Tibial artery (tissue), 4 donors: ENCODE results near the gene L2HGDH.

ENCODE experiments used
- DNase-seq, 2 donors: peaks; one replicate each; pipeline ENCODE4 v3.0.0-alpha.2; 2019
- H3K27ac ChIP-seq, 2 donors: fragments of 200-600 bp; sonication (generic) in 1 of 2; 1 replicate in 1 of 2; 2 replicates in 1 of 2; pipeline ENCODE4 v1.5.1; 2018 to 2019; ENCODE audit warnings: mild to moderate bottlenecking in 1 of 2
- H3K27me3 ChIP-seq, 2 donors: fragments of 200-600 bp; sonication (generic) in 1 of 2; one replicate each; pipeline versions ENCODE4 v1.5.1 to v1.6.0; 2016 to 2019
- H3K36me3 ChIP-seq, 3 donors: fragments of 200-600 bp; sonication (generic) in 2 of 3; one replicate each; pipeline ENCODE4 v1.5.1; 2016 to 2019; ENCODE audit warnings: mild to moderate bottlenecking in 2 of 3
- H3K4me1 ChIP-seq, 4 donors: fragments of 200-600 bp; sonication (generic) in 2 of 4; 1 replicate in 3 of 4; 2 replicates in 1 of 4; pipeline ENCODE4 v1.5.1; 2016 to 2019
- H3K4me3 ChIP-seq, 2 donors: fragments of 200-600 bp; sonication (generic) in 1 of 2; 1 replicate in 1 of 2; 2 replicates in 1 of 2; pipeline ENCODE4 v1.5.1; 2018 to 2019; ENCODE audit warnings: mild to moderate bottlenecking in 2 of 2
- H3K9me3 ChIP-seq, 3 donors: fragments of 200-600 bp; sonication (generic) in 1 of 3; one replicate each; pipeline ENCODE4 v1.5.1; 2016 to 2019
- intact Hi-C: fragments of 100-400 bp; cut with DNase I; formaldehyde crosslinking; loops from one replicate; pipeline ENCODE4 v1.15.0; 2023; ENCODE audit warnings: low total_unique reads
- TF ChIP-seq, protein P1 (sequence below), 2 experiments: fragments of 200-600 bp in 1 of 2; fragments of 450-650 bp in 1 of 2; IDR thresholded peaks; one replicate each; pipeline ENCODE4 v1.5.1; 2017 to 2019; ENCODE audit warnings: antibody characterized with exemption in 2 of 2, mild to moderate bottlenecking in 1 of 2, moderate library complexity in 1 of 2

Gene L2HGDH

GRCh38 chr14:50263321-50263720 lies 48.7 kb downstream of the L2HGDH start:
- intact Hi-C loops, result no loop called here
- no peak for DNase-seq
- Histone ChIP-seq H3K27me3 (no peaks in the 10 kb centered on the region), H3K4me3 (no peak overlapping the region), H3K4me1 (no peaks in the 10 kb centered on the region), H3K27ac (no peak overlapping the region), H3K9me3 (no peaks in the 10 kb centered on the region), H3K36me3 (no peaks in the 10 kb centered on the region)
- TF ChIP-seq, protein P1, sequence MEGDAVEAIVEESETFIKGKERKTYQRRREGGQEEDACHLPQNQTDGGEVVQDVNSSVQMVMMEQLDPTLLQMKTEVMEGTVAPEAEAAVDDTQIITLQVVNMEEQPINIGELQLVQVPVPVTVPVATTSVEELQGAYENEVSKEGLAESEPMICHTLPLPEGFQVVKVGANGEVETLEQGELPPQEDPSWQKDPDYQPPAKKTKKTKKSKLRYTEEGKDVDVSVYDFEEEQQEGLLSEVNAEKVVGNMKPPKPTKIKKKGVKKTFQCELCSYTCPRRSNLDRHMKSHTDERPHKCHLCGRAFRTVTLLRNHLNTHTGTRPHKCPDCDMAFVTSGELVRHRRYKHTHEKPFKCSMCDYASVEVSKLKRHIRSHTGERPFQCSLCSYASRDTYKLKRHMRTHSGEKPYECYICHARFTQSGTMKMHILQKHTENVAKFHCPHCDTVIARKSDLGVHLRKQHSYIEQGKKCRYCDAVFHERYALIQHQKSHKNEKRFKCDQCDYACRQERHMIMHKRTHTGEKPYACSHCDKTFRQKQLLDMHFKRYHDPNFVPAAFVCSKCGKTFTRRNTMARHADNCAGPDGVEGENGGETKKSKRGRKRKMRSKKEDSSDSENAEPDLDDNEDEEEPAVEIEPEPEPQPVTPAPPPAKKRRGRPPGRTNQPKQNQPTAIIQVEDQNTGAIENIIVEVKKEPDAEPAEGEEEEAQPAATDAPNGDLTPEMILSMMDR (IDR thresholded peaks at IDR 0.05), result no peak

- Histone ChIP-seq H3K27me3 (no peaks in the 10 kb centered on the region), H3K4me1 (no peaks in the 10 kb centered on the region), H3K36me3 (no peaks in the 10 kb centered on the region), H3K27ac (no peak overlapping the region), H3K9me3 (no peaks in the 10 kb centered on the region), H3K4me3 (no peak overlapping the region)
- TF ChIP-seq, protein P1 (IDR thresholded peaks at IDR 0.05), result no peak
- DNase-seq, result no peak
- intact Hi-C loops, result no loop called here
Observed at GRCh38 chr14:50262865-50263264, 49.2 kb downstream of the L2HGDH start.

DNA sequence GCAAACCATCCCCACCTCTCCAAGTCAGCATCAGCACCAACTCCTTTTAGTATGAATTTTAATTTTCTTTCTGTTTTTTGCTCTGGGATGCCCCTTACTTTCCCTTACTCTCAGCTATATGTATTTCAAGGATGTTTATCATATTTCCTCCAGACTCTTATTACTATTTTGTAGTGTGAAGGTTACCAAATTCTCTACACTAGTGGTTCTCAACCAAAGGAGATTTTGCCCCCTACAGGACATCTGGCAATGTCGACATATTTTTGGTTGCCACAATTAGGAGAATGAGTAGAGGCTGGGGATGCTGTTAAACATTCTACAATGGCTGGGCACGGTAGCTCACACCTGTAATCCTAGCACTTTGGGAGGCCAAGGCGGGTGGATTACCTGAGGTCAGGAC lies 51.5 kb downstream of the L2HGDH start:
- no peak overlapping the region for H3K27ac ChIP-seq
- TF ChIP-seq, protein P1 (IDR thresholded peaks at IDR 0.05), result peak; percentile 42 to 55
- no peaks in the 10 kb centered on the region for H3K4me1 ChIP-seq
- intact Hi-C loops, result no loop called here
- no peak overlapping the region for H3K4me3 ChIP-seq
- no peak for DNase-seq
- H3K36me3 ChIP-seq, result no peaks in the 10 kb centered on the region
- no peaks in the 10 kb centered on the region for H3K27me3 ChIP-seq
- no peaks in the 10 kb centered on the region for H3K9me3 ChIP-seq

DNA sequence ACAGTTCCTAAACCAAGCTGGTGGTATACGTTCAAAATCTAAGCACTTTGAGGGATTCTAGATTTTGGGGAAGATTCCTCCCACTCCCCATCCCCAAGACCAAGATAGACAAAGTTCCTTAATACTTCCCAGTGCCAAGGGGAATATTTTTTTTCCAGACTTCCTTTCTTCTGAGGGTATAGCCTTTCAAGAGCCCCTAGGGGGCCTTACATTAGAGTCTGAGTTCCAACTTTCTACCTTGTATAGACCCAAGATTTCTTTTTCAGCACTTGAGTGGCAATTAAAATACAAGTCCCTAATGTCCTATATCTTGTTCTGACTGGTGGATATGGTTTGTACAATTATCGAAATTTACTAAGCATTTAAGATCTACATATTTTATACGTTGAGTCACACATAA lies 52.0 kb downstream of the L2HGDH start:
- TF ChIP-seq, protein P1 (IDR thresholded peaks at IDR 0.05), result no peak
- H3K36me3 ChIP-seq, result no peaks in the 10 kb centered on the region
- H3K4me3 ChIP-seq, result no peak overlapping the region
- H3K27me3 ChIP-seq, result no peaks in the 10 kb centered on the region
- no peak overlapping the region for H3K27ac ChIP-seq
- no peaks in the 10 kb centered on the region for H3K4me1 ChIP-seq
- DNase-seq, result no peak
- no peaks in the 10 kb centered on the region for H3K9me3 ChIP-seq
- intact Hi-C loops, result no loop called here

DNA sequence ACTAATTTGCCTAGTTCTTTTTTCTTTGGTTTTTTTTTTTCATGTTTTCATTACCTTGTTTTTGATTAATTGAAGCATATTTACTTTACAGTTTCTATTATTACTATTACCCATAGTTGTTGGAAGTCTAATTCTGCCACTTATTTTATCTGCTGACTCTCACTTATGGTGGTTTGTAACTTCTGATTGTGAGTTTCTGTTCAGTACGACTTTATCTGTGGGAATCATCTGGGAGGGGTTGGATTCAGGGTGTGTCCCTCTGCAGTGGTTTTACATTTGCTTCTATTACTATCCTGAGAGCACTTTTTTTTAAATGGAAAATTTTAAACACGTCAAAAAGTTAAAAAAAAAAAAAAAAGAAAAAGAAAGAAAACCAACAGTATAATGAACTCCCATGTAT lies 54.3 kb downstream of the L2HGDH start:
- Histone ChIP-seq H3K9me3 (no peaks in the 10 kb centered on the region), H3K4me1 (no peaks in the 10 kb centered on the region), H3K27me3 (no peaks in the 10 kb centered on the region), H3K36me3 (no peaks in the 10 kb centered on the region), H3K4me3 (no peak overlapping the region), H3K27ac (no peak overlapping the region)
- intact Hi-C loops, result no loop called here
- DNase-seq, result no peak
- TF ChIP-seq, protein P1 (IDR thresholded peaks at IDR 0.05), result no peak

- no peaks in the 10 kb centered on the region for H3K4me1 ChIP-seq
- no peaks in the 10 kb centered on the region for H3K27me3 ChIP-seq
- no peak overlapping the region for H3K27ac ChIP-seq
- no peaks in the 10 kb centered on the region for H3K9me3 ChIP-seq
- no peak overlapping the region for H3K4me3 ChIP-seq
- intact Hi-C loops, result no loop called here
- TF ChIP-seq, protein P1 (IDR thresholded peaks at IDR 0.05), result no peak
- H3K36me3 ChIP-seq, result peaks cover 0 to 3% (median 0%) of the 10 kb centered on the region in 3 donors
- DNase-seq, result no peak
Observed at GRCh38 chr14:50254248-50254647, 57.8 kb downstream of the L2HGDH start.
